Activated CD4-positive, alpha-beta T cell treated with anti-CD3 and anti-CD28 coated beads for 1 hour (primary cell): ENCODE results near the gene SLX4.

Experiments
- DNase-seq: peaks from one replicate; pipeline ENCODE4 v3.0.0-alpha.2; 2020

SLX4 gene

GRCh38 chr16:3597676-3598075, 13.7 kb downstream of the SLX4 start:
- DNase-seq, result no peak

- no peak for DNase-seq
Measured at GRCh38 chr16:3597226-3597625, 14.2 kb downstream of the SLX4 start.

GRCh38 chr16:3596101-3596861, 15.1 kb downstream of the SLX4 start:
- DNase-seq, result no peak

GRCh38 chr16:3595521-3596021, 15.8 kb downstream of the SLX4 start:
- no peak for DNase-seq

- no peak for DNase-seq
Measured at GRCh38 chr16:3595110-3595486, 16.3 kb downstream of the SLX4 start.

GRCh38 chr16:3594316-3595109, 16.9 kb downstream of the SLX4 start:
- DNase-seq, result no peak

GRCh38 chr16:3592559-3592958, 18.8 kb downstream of the SLX4 start:
- no peak for DNase-seq

GRCh38 chr16:3591991-3592390, 19.4 kb downstream of the SLX4 start:
- no peak for DNase-seq

- no peak for DNase-seq
Measured at GRCh38 chr16:3591436-3591803, 20.0 kb downstream of the SLX4 start.

GRCh38 chr16:3590736-3591435, 20.5 kb downstream of the SLX4 start:
- no peak for DNase-seq

- no peak for DNase-seq
Measured at GRCh38 chr16:3589991-3590701, 21.3 kb downstream of the SLX4 start.

- no peak for DNase-seq
Measured at GRCh38 chr16:3589441-3589921, 21.9 kb downstream of the SLX4 start.

- DNase-seq, result no peak
Measured at GRCh38 chr16:3589001-3589400, 22.4 kb downstream of the SLX4 start.

- no peak for DNase-seq
Measured at GRCh38 chr16:3587547-3588110, 23.8 kb downstream of the SLX4 start.

- DNase-seq, result no peak
Measured at GRCh38 chr16:3584412-3584811, 27.0 kb downstream of the SLX4 start.

- no peak for DNase-seq
Measured at GRCh38 chr16:3583303-3584038, 27.9 kb downstream of the SLX4 start.

GRCh38 chr16:3582276-3583165, 28.9 kb downstream of the SLX4 start:
- no peak for DNase-seq

- no peak for DNase-seq
Measured at GRCh38 chr16:3581392-3581791, 30.0 kb downstream of the SLX4 start.

GRCh38 chr16:3580686-3581085, 30.7 kb downstream of the SLX4 start:
- no peak for DNase-seq

- no peak for DNase-seq
Measured at GRCh38 chr16:3580251-3580651, 31.2 kb downstream of the SLX4 start.

GRCh38 chr16:3579776-3580175, 31.6 kb downstream of the SLX4 start:
- no peak for DNase-seq
